Astrocyte (in vitro differentiated cells and primary cell): ENCODE results near the gene AGPAT3. TPM values are rescaled to one million over a fixed set of nuclear protein-coding genes. Genes with fewer than 3 reads are reported as not detected.

Source experiments
- DNase-seq: peaks from one replicate; pipeline ENCODE4 v3.0.0-alpha.2; 2010; ENCODE audit warnings: low read depth
- FAIRE-seq: peaks from 2 replicates; lab custom pipeline; 2011; peaks lifted over from hg19 to GRCh38; lab: Jason Lieb, UNC
- H2AFZ ChIP-seq: 2 replicates; pipeline ENCODE4 v1.6.0; 2012; ENCODE audit warnings: low read depth, low read length, inconsistent platforms
- H3K27ac ChIP-seq: 2 replicates; pipeline ENCODE4 v1.5.1; 2011; ENCODE audit warnings: low read depth, low read length, inconsistent platforms
- H3K27me3 ChIP-seq: 2 replicates; pipeline ENCODE4 v1.6.0; 2011; ENCODE audit warnings: low read length, inconsistent platforms; ENCODE audit not compliant: insufficient read depth
- H3K36me3 ChIP-seq: 2 replicates; pipeline ENCODE4 v1.5.1; 2011; ENCODE audit warnings: low read length, inconsistent platforms; ENCODE audit not compliant: insufficient read depth
- H3K4me1 ChIP-seq: 2 replicates; pipeline ENCODE4 v1.5.1; 2011; ENCODE audit warnings: low read length, inconsistent platforms; ENCODE audit not compliant: insufficient read depth
- H3K4me2 ChIP-seq: 2 replicates; pipeline ENCODE4 v1.6.0; 2012; ENCODE audit warnings: low read length, inconsistent platforms
- H3K4me3 ChIP-seq: 2 replicates; pipeline ENCODE4 v1.5.1; 2011; ENCODE audit warnings: low read depth, mild to moderate bottlenecking, low read length, inconsistent platforms; ENCODE audit not compliant: insufficient read depth
- H3K79me2 ChIP-seq: 2 replicates; pipeline ENCODE4 v1.6.0; 2012; ENCODE audit warnings: mild to moderate bottlenecking, low read length, inconsistent platforms; ENCODE audit not compliant: insufficient read depth
- H3K9ac ChIP-seq: 2 replicates; pipeline ENCODE4 v1.6.0; 2012; ENCODE audit warnings: mild to moderate bottlenecking, low read length, inconsistent platforms
- H3K9me3 ChIP-seq: 2 replicates; pipeline ENCODE4 v1.5.1; 2012; ENCODE audit warnings: low read depth, mild to moderate bottlenecking, low read length, inconsistent platforms; ENCODE audit not compliant: insufficient read depth
- H4K20me1 ChIP-seq: 2 replicates; pipeline ENCODE4 v1.6.0; 2012; ENCODE audit warnings: low read length, inconsistent platforms; ENCODE audit not compliant: insufficient read depth
- H3K27ac Mint-ChIP-seq: one replicate; pipeline ENCODE4 v1.8.0; 2021; ENCODE audit warnings: mild to moderate bottlenecking, mixed read lengths; ENCODE audit not compliant: unreplicated experiment
- H3K27me3 Mint-ChIP-seq: one replicate; pipeline ENCODE4 v1.8.0; 2021; ENCODE audit warnings: low read depth, mixed read lengths; ENCODE audit not compliant: unreplicated experiment
- H3K36me3 Mint-ChIP-seq: one replicate; pipeline ENCODE4 v1.8.0; 2021; ENCODE audit warnings: low read depth, mixed read lengths; ENCODE audit not compliant: unreplicated experiment
- H3K4me1 Mint-ChIP-seq: one replicate; pipeline ENCODE4 v1.8.0; 2021; ENCODE audit warnings: low read depth, mixed read lengths; ENCODE audit not compliant: unreplicated experiment
- H3K4me3 Mint-ChIP-seq: one replicate; pipeline ENCODE4 v1.8.0; 2021; ENCODE audit warnings: mild to moderate bottlenecking, moderate library complexity, mixed read lengths; ENCODE audit not compliant: unreplicated experiment
- H3K9me3 Mint-ChIP-seq: one replicate; pipeline ENCODE4 v1.8.0; 2021; ENCODE audit warnings: mild to moderate bottlenecking, mixed read lengths; ENCODE audit not compliant: unreplicated experiment
- CTCF ChIP-seq: IDR thresholded peaks from 2 replicates; pipeline ENCODE4 v1.5.1; 2011; ENCODE audit warnings: low read depth, mild to moderate bottlenecking, inconsistent platforms, low read length, moderate library complexity; ENCODE audit not compliant: insufficient read depth
- EZH2 ChIP-seq: IDR thresholded peaks from 2 replicates; pipeline ENCODE4 v1.6.1; 2012; ENCODE audit warnings: mild to moderate bottlenecking, low read length, inconsistent platforms; ENCODE audit not compliant: insufficient read depth
- total RNA-seq: library from RNA; stranded (reverse); gene quantifications from 2 replicates; pipeline ENCODE4 v1.2.1, GENCODE V29; 2021

Gene AGPAT3
- total RNA-seq, 1 donor from 2014 or later, result 34.7 TPM

DNA sequence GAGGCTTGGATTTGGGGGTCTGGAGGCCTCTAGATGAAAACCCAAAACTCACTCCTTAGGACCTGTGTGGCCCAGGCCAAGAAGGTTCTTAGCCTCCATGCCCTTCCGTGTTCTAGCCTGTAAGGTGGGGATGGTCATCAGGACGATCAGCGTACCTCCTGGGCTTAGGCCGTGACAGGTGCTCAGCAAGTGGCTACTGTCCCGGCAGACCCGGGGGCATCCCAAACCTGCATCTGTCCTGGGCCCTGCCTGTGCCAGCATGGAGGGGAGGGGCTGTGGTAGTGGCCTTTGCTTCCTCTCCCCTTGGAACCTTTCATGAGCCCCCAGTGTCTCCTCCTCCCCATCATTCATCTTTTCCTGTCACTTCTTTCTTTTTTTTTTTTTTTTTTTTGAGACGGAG lies 124.4 kb downstream of the AGPAT3 start:
- no peaks in the 10 kb centered on the region for H3K27me3 ChIP-seq
- H3K4me1 ChIP-seq, result no peaks in the 10 kb centered on the region
- Mint-ChIP-seq H3K27me3 (peaks cover 8% of the 10 kb centered on the region), H3K4me1 (peaks cover 7% of the 10 kb centered on the region), H3K4me3 (no peak overlapping the region), H3K27ac (no peak overlapping the region), H3K9me3 (peaks cover 2% of the 10 kb centered on the region), H3K36me3 (no peaks in the 10 kb centered on the region)
- DNase-seq, result no peak
- H3K4me3 ChIP-seq, result no peak overlapping the region
- no peaks in the 10 kb centered on the region for H4K20me1 ChIP-seq
- no peak overlapping the region for H3K4me2 ChIP-seq
- no peaks in the 10 kb centered on the region for H3K79me2 ChIP-seq
- H3K36me3 ChIP-seq, result no peaks in the 10 kb centered on the region
- no peak overlapping the region for H2AFZ ChIP-seq
- H3K27ac ChIP-seq, result no peak overlapping the region
- no peak for FAIRE-seq
- TF ChIP-seq EZH2, result no peak
- no peak for TF ChIP-seq CTCF
- H3K9ac ChIP-seq, result no peak overlapping the region
- H3K9me3 ChIP-seq, result no peaks in the 10 kb centered on the region

DNA sequence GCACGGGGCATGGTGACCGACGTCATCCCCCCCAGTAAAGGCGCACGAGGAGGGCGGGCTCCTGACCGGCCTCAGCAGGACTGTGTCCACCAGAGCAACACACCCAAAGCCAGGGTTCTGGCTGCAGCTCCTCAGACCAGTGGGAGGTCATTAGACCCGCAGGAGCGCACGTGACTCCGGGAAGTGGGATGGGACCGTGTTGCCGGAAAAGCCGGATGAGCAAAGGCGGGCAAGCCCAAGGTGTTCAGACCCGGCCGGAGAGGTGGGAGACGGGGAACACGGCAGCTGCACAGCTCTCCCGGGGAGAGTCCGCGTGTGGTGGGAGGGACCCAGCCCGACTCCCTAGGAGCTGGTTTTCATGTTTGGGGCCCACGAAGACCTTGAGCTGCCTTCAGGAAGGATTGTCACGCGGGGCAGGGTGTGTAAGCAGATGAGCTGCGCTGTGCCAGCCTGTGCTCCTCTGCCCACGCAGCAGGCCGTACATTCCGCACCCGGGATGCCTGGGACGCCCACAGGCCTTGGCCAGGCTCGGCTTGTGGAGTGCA lies 126.5 kb downstream of the AGPAT3 start:
- TF ChIP-seq CTCF (no peak), EZH2 (no peak)
- Histone ChIP-seq H3K9ac (no peak overlapping the region), H3K4me3 (no peak overlapping the region), H2AFZ (no peak overlapping the region), H3K36me3 (no peaks in the 10 kb centered on the region), H3K27me3 (no peaks in the 10 kb centered on the region), H3K4me2 (no peak overlapping the region), H3K27ac (no peak overlapping the region), H4K20me1 (no peaks in the 10 kb centered on the region), H3K4me1 (no peaks in the 10 kb centered on the region), H3K9me3 (peaks cover 3% of the 10 kb centered on the region), H3K79me2 (no peaks in the 10 kb centered on the region)
- FAIRE-seq (no peak), DNase-seq (no peak)
- Mint-ChIP-seq H3K27ac (no peak overlapping the region), H3K36me3 (no peaks in the 10 kb centered on the region), H3K4me3 (no peak overlapping the region), H3K9me3 (peaks cover 6% of the 10 kb centered on the region), H3K27me3 (peaks cover 3% of the 10 kb centered on the region), H3K4me1 (no peaks in the 10 kb centered on the region)

GRCh38 chr21:43992121-43992520 lies 127.1 kb downstream of the AGPAT3 start:
- no peaks in the 10 kb centered on the region for H3K36me3 Mint-ChIP-seq
- FAIRE-seq (no peak), DNase-seq (no peak)
- no peak overlapping the region for H3K4me3 ChIP-seq
- TF ChIP-seq EZH2 (no peak), CTCF (no peak)
- H3K27me3 Mint-ChIP-seq, result peaks cover 6% of the 10 kb centered on the region
- no peak overlapping the region for H2AFZ ChIP-seq
- H4K20me1 ChIP-seq, result no peaks in the 10 kb centered on the region
- no peaks in the 10 kb centered on the region for H3K4me1 ChIP-seq
- no peak overlapping the region for H3K9ac ChIP-seq
- peaks cover 8% of the 10 kb centered on the region for H3K9me3 Mint-ChIP-seq
- H3K4me3 Mint-ChIP-seq, result no peak overlapping the region
- no peaks in the 10 kb centered on the region for H3K36me3 ChIP-seq
- H3K4me2 ChIP-seq, result no peak overlapping the region
- no peaks in the 10 kb centered on the region for H3K27me3 ChIP-seq
- H3K9me3 ChIP-seq, result peaks cover 3% of the 10 kb centered on the region
- H3K4me1 Mint-ChIP-seq, result no peaks in the 10 kb centered on the region
- H3K27ac ChIP-seq, result no peak overlapping the region
- H3K79me2 ChIP-seq, result no peaks in the 10 kb centered on the region
- no peak overlapping the region for H3K27ac Mint-ChIP-seq
